Neural cell (in vitro differentiated cells): ENCODE data around the gene HIVEP1.

Experiments
- POLR2AphosphoS5 ChIP-seq: IDR thresholded peaks from 2 replicates; pipeline ENCODE4 v1.6.1; 2012
- RAD21 ChIP-seq: fragments of 450-650 bp; conservative IDR thresholded peaks from 2 replicates; pipeline ENCODE4 v1.6.1; 2014; ENCODE audit warnings: antibody characterized with exemption, mild to moderate bottlenecking, moderate library complexity
- REST ChIP-seq: IDR thresholded peaks from 2 replicates; pipeline ENCODE4 v1.6.1; 2012; ENCODE audit warnings: borderline replicate concordance
- TAF1 ChIP-seq: IDR thresholded peaks from 2 replicates; pipeline ENCODE4 v1.6.1; 2012; ENCODE audit warnings: low read depth
- TF ChIP-seq, protein P1 (sequence below): fragments of 450-650 bp; IDR thresholded peaks from 2 replicates; pipeline ENCODE4 v1.5.1; 2014; ENCODE audit warnings: antibody characterized with exemption, mild to moderate bottlenecking, moderate library complexity; ENCODE audit not compliant: poor library complexity, severe bottlenecking

DNA sequence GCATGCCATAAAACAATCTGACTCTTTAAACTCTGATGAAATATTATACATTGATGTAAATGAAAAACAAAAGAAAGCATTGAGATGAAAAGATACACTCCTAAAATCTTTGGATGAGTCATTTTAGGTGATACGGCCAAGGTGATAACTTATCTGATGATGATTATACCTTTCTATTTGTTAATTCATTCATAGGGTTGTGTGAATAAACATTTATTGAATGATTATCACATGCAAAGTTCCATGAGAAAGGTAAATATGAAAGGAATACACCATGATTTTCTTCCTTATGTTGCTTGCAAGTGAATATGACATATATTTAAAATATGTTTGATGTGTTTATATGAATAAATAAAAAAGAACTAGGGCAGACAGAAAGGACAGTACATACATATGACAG is 15.4 kb upstream of the HIVEP1 start:
- TF ChIP-seq POLR2AphosphoS5 = no peak
- TF ChIP-seq TAF1 = no peak
- TF ChIP-seq RAD21 = no peak
- TF ChIP-seq REST = no peak
- TF ChIP-seq, protein P1, sequence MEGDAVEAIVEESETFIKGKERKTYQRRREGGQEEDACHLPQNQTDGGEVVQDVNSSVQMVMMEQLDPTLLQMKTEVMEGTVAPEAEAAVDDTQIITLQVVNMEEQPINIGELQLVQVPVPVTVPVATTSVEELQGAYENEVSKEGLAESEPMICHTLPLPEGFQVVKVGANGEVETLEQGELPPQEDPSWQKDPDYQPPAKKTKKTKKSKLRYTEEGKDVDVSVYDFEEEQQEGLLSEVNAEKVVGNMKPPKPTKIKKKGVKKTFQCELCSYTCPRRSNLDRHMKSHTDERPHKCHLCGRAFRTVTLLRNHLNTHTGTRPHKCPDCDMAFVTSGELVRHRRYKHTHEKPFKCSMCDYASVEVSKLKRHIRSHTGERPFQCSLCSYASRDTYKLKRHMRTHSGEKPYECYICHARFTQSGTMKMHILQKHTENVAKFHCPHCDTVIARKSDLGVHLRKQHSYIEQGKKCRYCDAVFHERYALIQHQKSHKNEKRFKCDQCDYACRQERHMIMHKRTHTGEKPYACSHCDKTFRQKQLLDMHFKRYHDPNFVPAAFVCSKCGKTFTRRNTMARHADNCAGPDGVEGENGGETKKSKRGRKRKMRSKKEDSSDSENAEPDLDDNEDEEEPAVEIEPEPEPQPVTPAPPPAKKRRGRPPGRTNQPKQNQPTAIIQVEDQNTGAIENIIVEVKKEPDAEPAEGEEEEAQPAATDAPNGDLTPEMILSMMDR = no peak
